GM18505 (cell line): ENCODE results near the gene ITM2C.

Experiments used
- ATAC-seq: cut with Tn5 transposase; IDR thresholded peaks from one replicate; pipeline ENCODE4 v1.9.1; 2021; ENCODE audit not compliant: unreplicated experiment
- POLR2A ChIP-seq: IDR thresholded peaks from 4 replicates; pipeline ENCODE4 v1.6.1; 2011; ENCODE audit warnings: borderline replicate concordance; ENCODE audit not compliant: insufficient read depth, insufficient read length; ENCODE audit errors: extremely low read depth

The ITM2C gene

GRCh38 chr2:230829959-230830358 is 34.8 kb upstream of the ITM2C start:
- no peak for TF ChIP-seq POLR2A
- no peak for ATAC-seq

- ATAC-seq: no peak
- no peak for TF ChIP-seq POLR2A
These were observed 34.3 kb upstream of the ITM2C start for GRCh38 chr2:230830428-230830827.

- ATAC-seq: no peak
- no peak for TF ChIP-seq POLR2A
These were observed 24.4 kb upstream of the ITM2C start for GRCh38 chr2:230840301-230840700.

GRCh38 chr2:230842473-230842872 is 22.3 kb upstream of the ITM2C start:
- ATAC-seq: no peak
- no peak for TF ChIP-seq POLR2A

- ATAC-seq: no peak
- TF ChIP-seq POLR2A: no peak
These were observed 21.6 kb upstream of the ITM2C start for GRCh38 chr2:230843132-230843531.

GRCh38 chr2:230846360-230846759 is 18.4 kb upstream of the ITM2C start:
- TF ChIP-seq POLR2A: no peak
- ATAC-seq: no peak

GRCh38 chr2:230847883-230848388 is 16.8 kb upstream of the ITM2C start:
- TF ChIP-seq POLR2A: no peak
- peak; percentile 78 for ATAC-seq

GRCh38 chr2:230849633-230850357 is 14.9 kb upstream of the ITM2C start:
- TF ChIP-seq POLR2A: no peak
- no peak for ATAC-seq

- no peak for ATAC-seq
- no peak for TF ChIP-seq POLR2A
These were observed 14.4 kb upstream of the ITM2C start for GRCh38 chr2:230850358-230850658.

GRCh38 chr2:230852113-230852512 is 12.6 kb upstream of the ITM2C start:
- ATAC-seq: no peak
- no peak for TF ChIP-seq POLR2A

- TF ChIP-seq POLR2A: no peak
- no peak for ATAC-seq
These were observed 3.0 kb upstream of the ITM2C start for GRCh38 chr2:230861552-230862255.

GRCh38 chr2:230862292-230862691 is 2.5 kb upstream of the ITM2C start:
- no peak for TF ChIP-seq POLR2A
- no peak for ATAC-seq

- no peak for ATAC-seq
These were observed 1.7 kb upstream of the ITM2C start for GRCh38 chr2:230863031-230863430.

GRCh38 chr2:230863442-230864121 is 1.2 kb upstream of the ITM2C start:
- no peak for ATAC-seq
- no peak for TF ChIP-seq POLR2A

More at GRCh38 chr2:230863031-230863430, 1.7 kb upstream of the ITM2C start:
- TF ChIP-seq POLR2A: no peak
